Measurements from ENCODE around the gene CEP295NL. TPM values are rescaled to one million over a fixed set of nuclear protein-coding genes. Genes with fewer than 3 reads are reported as not detected.
"Not testable (repeated sequence)": the region's sequence is repeated elsewhere in the genome, so short reads cannot be mapped to it uniquely, and the experiment has no call there.

Gene CEP295NL
- total RNA-seq, 1 donor from 2014 or later, result not detected

- intact Hi-C loops (cut with micrococcal nuclease), result no loop called here
- H3K27me3 Mint-ChIP-seq (ENCODE audit: insufficient read depth), result peaks cover 10% of the 10 kb centered on the region
- DNase-seq (ENCODE audit: low spot score), result no peak
- H3K4me1 Mint-ChIP-seq (ENCODE audit: low read depth), result peaks cover 21% of the 10 kb centered on the region
- no peak overlapping the region for H3K4me3 Mint-ChIP-seq
- no peaks in the 10 kb centered on the region for H3K9me3 Mint-ChIP-seq
- H3K36me3 Mint-ChIP-seq (ENCODE audit: low read depth), result no peaks in the 10 kb centered on the region
- no peak overlapping the region for H3K27ac Mint-ChIP-seq
Observed at GRCh38 chr17:78875363-78876093, 27.5 kb downstream of the CEP295NL start.

- H3K9me3 Mint-ChIP-seq, result no peaks in the 10 kb centered on the region
- intact Hi-C loops (cut with micrococcal nuclease), result no loop called here
- no peaks in the 10 kb centered on the region for H3K36me3 Mint-ChIP-seq (ENCODE audit: low read depth)
- peaks cover 6% of the 10 kb centered on the region for H3K4me1 Mint-ChIP-seq (ENCODE audit: low read depth)
- DNase-seq (ENCODE audit: low spot score), result no peak
- H3K27me3 Mint-ChIP-seq (ENCODE audit: insufficient read depth), result peaks cover 10% of the 10 kb centered on the region
- no peak overlapping the region for H3K27ac Mint-ChIP-seq
- H3K4me3 Mint-ChIP-seq, result no peak overlapping the region
Observed at GRCh38 chr17:78873519-78874340, 29.3 kb downstream of the CEP295NL start.

- Mint-ChIP-seq H3K9me3 (no peaks in the 10 kb centered on the region), H3K4me3 (no peak overlapping the region), H3K4me1 (ENCODE audit: low read depth) (peaks cover 6% of the 10 kb centered on the region), H3K36me3 (ENCODE audit: low read depth) (no peaks in the 10 kb centered on the region), H3K27ac (no peak overlapping the region), H3K27me3 (ENCODE audit: insufficient read depth) (peaks cover 7% of the 10 kb centered on the region)
- intact Hi-C loops (cut with micrococcal nuclease), result no loop called here
- DNase-seq (ENCODE audit: low spot score), result no peak
Observed at GRCh38 chr17:78872486-78872885, 30.5 kb downstream of the CEP295NL start.

- intact Hi-C loops (cut with micrococcal nuclease), result no loop called here
- H3K4me3 Mint-ChIP-seq, result no peak overlapping the region
- peaks cover 7% of the 10 kb centered on the region for H3K27me3 Mint-ChIP-seq (ENCODE audit: insufficient read depth)
- H3K4me1 Mint-ChIP-seq (ENCODE audit: low read depth), result no peaks in the 10 kb centered on the region
- H3K9me3 Mint-ChIP-seq, result no peaks in the 10 kb centered on the region
- H3K36me3 Mint-ChIP-seq (ENCODE audit: low read depth), result no peaks in the 10 kb centered on the region
- DNase-seq (ENCODE audit: low spot score), result no peak
- no peak overlapping the region for H3K27ac Mint-ChIP-seq
Observed at GRCh38 chr17:78870621-78871020, 32.4 kb downstream of the CEP295NL start.

GRCh38 chr17:78868391-78868790 lies 34.6 kb downstream of the CEP295NL start:
- Mint-ChIP-seq H3K9me3 (no peaks in the 10 kb centered on the region), H3K4me3 (no peak overlapping the region), H3K4me1 (ENCODE audit: low read depth) (no peaks in the 10 kb centered on the region), H3K27ac (no peak overlapping the region), H3K27me3 (ENCODE audit: insufficient read depth) (peaks cover 6% of the 10 kb centered on the region), H3K36me3 (ENCODE audit: low read depth) (no peaks in the 10 kb centered on the region)
- intact Hi-C loops (cut with micrococcal nuclease), result no loop called here
- no peak for DNase-seq (ENCODE audit: low spot score)

GRCh38 chr17:78867046-78867445 lies 36.0 kb downstream of the CEP295NL start:
- intact Hi-C loops (cut with micrococcal nuclease); H3K27ac Mint-ChIP-seq; H3K4me1 Mint-ChIP-seq (ENCODE audit: low read depth); H3K4me3 Mint-ChIP-seq; H3K36me3 Mint-ChIP-seq (ENCODE audit: low read depth); H3K9me3 Mint-ChIP-seq; H3K27me3 Mint-ChIP-seq (ENCODE audit: insufficient read depth); DNase-seq (ENCODE audit: low spot score): not testable (repeated sequence)

GRCh38 chr17:78865682-78866390 lies 37.2 kb downstream of the CEP295NL start:
- Mint-ChIP-seq H3K4me3 (no peak overlapping the region), H3K27ac (no peak overlapping the region), H3K4me1 (ENCODE audit: low read depth) (no peaks in the 10 kb centered on the region), H3K27me3 (ENCODE audit: insufficient read depth) (peaks cover 8% of the 10 kb centered on the region), H3K36me3 (ENCODE audit: low read depth) (no peaks in the 10 kb centered on the region), H3K9me3 (no peaks in the 10 kb centered on the region)
- peak; percentile 51 for DNase-seq (ENCODE audit: low spot score)
- intact Hi-C loops (cut with micrococcal nuclease), result loop anchor here (1.0 kb wide), 2 partner anchors 59 to 105 kb away; partner anchors contain the start of gene TIMP2

GRCh38 chr17:78864117-78864516 lies 38.9 kb downstream of the CEP295NL start:
- Mint-ChIP-seq H3K27me3 (ENCODE audit: insufficient read depth) (peaks cover 10% of the 10 kb centered on the region), H3K4me3 (no peak overlapping the region), H3K36me3 (ENCODE audit: low read depth) (no peaks in the 10 kb centered on the region), H3K9me3 (no peaks in the 10 kb centered on the region), H3K4me1 (ENCODE audit: low read depth) (no peaks in the 10 kb centered on the region), H3K27ac (no peak overlapping the region)
- intact Hi-C loops (cut with micrococcal nuclease), result no loop called here
- no peak for DNase-seq (ENCODE audit: low spot score)

- Mint-ChIP-seq H3K27me3 (ENCODE audit: insufficient read depth) (peaks cover 10% of the 10 kb centered on the region), H3K4me1 (ENCODE audit: low read depth) (no peaks in the 10 kb centered on the region), H3K36me3 (ENCODE audit: low read depth) (no peaks in the 10 kb centered on the region), H3K4me3 (no peak overlapping the region), H3K27ac (no peak overlapping the region), H3K9me3 (no peaks in the 10 kb centered on the region)
- no peak for DNase-seq (ENCODE audit: low spot score)
- intact Hi-C loops (cut with micrococcal nuclease), result no loop called here
Observed at GRCh38 chr17:78862073-78863023, 40.7 kb downstream of the CEP295NL start.

- intact Hi-C loops (cut with micrococcal nuclease), result no loop called here
- Mint-ChIP-seq H3K4me3 (no peak overlapping the region), H3K36me3 (ENCODE audit: low read depth) (no peaks in the 10 kb centered on the region), H3K27me3 (ENCODE audit: insufficient read depth) (peaks cover 8% of the 10 kb centered on the region), H3K9me3 (no peaks in the 10 kb centered on the region), H3K27ac (no peak overlapping the region), H3K4me1 (ENCODE audit: low read depth) (no peaks in the 10 kb centered on the region)
- no peak for DNase-seq (ENCODE audit: low spot score)
Observed at GRCh38 chr17:78861229-78861628, 41.8 kb downstream of the CEP295NL start.

GRCh38 chr17:78859051-78859450 lies 44.0 kb downstream of the CEP295NL start:
- H3K4me3 Mint-ChIP-seq, result no peak overlapping the region
- H3K36me3 Mint-ChIP-seq (ENCODE audit: low read depth), result no peaks in the 10 kb centered on the region
- no peaks in the 10 kb centered on the region for H3K9me3 Mint-ChIP-seq
- peaks cover 4% of the 10 kb centered on the region for H3K27me3 Mint-ChIP-seq (ENCODE audit: insufficient read depth)
- DNase-seq (ENCODE audit: low spot score), result no peak
- intact Hi-C loops (cut with micrococcal nuclease), result no loop called here
- H3K4me1 Mint-ChIP-seq (ENCODE audit: low read depth), result no peaks in the 10 kb centered on the region
- no peak overlapping the region for H3K27ac Mint-ChIP-seq

- peaks cover 10% of the 10 kb centered on the region for H3K27me3 Mint-ChIP-seq (ENCODE audit: insufficient read depth)
- intact Hi-C loops (cut with micrococcal nuclease), result no loop called here
- H3K27ac Mint-ChIP-seq, result no peak overlapping the region
- no peak overlapping the region for H3K4me3 Mint-ChIP-seq
- no peaks in the 10 kb centered on the region for H3K4me1 Mint-ChIP-seq (ENCODE audit: low read depth)
- no peaks in the 10 kb centered on the region for H3K9me3 Mint-ChIP-seq
- no peaks in the 10 kb centered on the region for H3K36me3 Mint-ChIP-seq (ENCODE audit: low read depth)
- DNase-seq (ENCODE audit: low spot score), result no peak
Observed at GRCh38 chr17:78857266-78857665, 45.7 kb downstream of the CEP295NL start.

Measured in activated T-helper 1 cell treated with anti-CD3 and anti-CD28 coated beads, Interleukin-12 subunit alpha, Interleukin-12 subunit beta, Interleukin-2, Interleukin-4 antibody, amounts not matched to agents 30 ng/mL and 10 ng/mL and 1 ng/mL, durations not matched to agents 14 hours and 24 hours and 36 hours (primary cell).